ENCODE results near the gene PDZD4.

- TF ChIP-seq REST (IDR thresholded peaks at IDR 0.05; ENCODE audit: insufficient read depth in 1 of 2, low read depth in 2 of 2, low read length in 2 of 2) (no peak), POLR2AphosphoS5 (IDR thresholded peaks at IDR 0.05; ENCODE audit: low read depth, low read length) (no peak), TAF1 (IDR thresholded peaks at IDR 0.05; ENCODE audit: borderline replicate concordance, insufficient read depth, low read length) (no peak), SIN3A (IDR thresholded peaks at IDR 0.05; ENCODE audit: borderline replicate concordance, insufficient read depth, low read length) (no peak)
Measured at GRCh38 chrX:153792368-153792767, 38.0 kb downstream of the PDZD4 start.
